GM21576 (cell line): ENCODE measurements around the gene CYP4F12.

ENCODE experiments used
- ATAC-seq: cut with Tn5 transposase; IDR thresholded peaks from one replicate; pipeline ENCODE4 v1.9.1; 2021; ENCODE audit warnings: mild to moderate bottlenecking, moderate library complexity; ENCODE audit not compliant: unreplicated experiment

The CYP4F12 gene

GRCh38 chr19:15702534-15702930, 29.6 kb downstream of the CYP4F12 start:
- no peak for ATAC-seq

- no peak for ATAC-seq
Measured at GRCh38 chr19:15714638-15715037, 41.8 kb downstream of the CYP4F12 start.

GRCh38 chr19:15715642-15716041, 42.8 kb downstream of the CYP4F12 start:
- no peak for ATAC-seq

- no peak for ATAC-seq
Measured at GRCh38 chr19:15717809-15718208, 44.9 kb downstream of the CYP4F12 start.

- ATAC-seq: no peak
Measured at GRCh38 chr19:15721268-15721667, 48.4 kb downstream of the CYP4F12 start.

GRCh38 chr19:15722956-15723355, 50.1 kb downstream of the CYP4F12 start:
- no peak for ATAC-seq

GRCh38 chr19:15727724-15728123, 54.8 kb downstream of the CYP4F12 start, which contains the start of gene OR10H2:
Gene OR10H2, plus strand, starts transcription at chr19:15728024. Its CDS starts 20 bp downstream, at chr19:15728044.
- no peak for ATAC-seq

GRCh38 chr19:15730538-15730937, 57.7 kb downstream of the CYP4F12 start:
- no peak for ATAC-seq

GRCh38 chr19:15732388-15732787, 59.5 kb downstream of the CYP4F12 start:
- no peak for ATAC-seq

GRCh38 chr19:15733895-15734294, 61.0 kb downstream of the CYP4F12 start:
- no peak for ATAC-seq

- no peak for ATAC-seq
Measured at GRCh38 chr19:15737722-15738121, 64.8 kb downstream of the CYP4F12 start, which contains the start of gene OR10H3. Gene OR10H3, plus strand, starts transcription at chr19:15737985. Its CDS starts 3,408 bp downstream, at chr19:15741393.

GRCh38 chr19:15740785-15741184, 67.9 kb downstream of the CYP4F12 start:
- no peak for ATAC-seq
